Transverse colon (tissue), 4 donors: ENCODE measurements around the gene ROPN1L. TPM values are rescaled to one million over a fixed set of nuclear protein-coding genes. Genes with fewer than 3 reads are reported as not detected.

Source experiments
- DNase-seq: peaks from one replicate; pipeline ENCODE4 v3.0.0-alpha.2; 2019
- H3K27ac ChIP-seq, 4 donors: fragments of 200-600 bp; sonication (generic); 2 replicates each; pipeline ENCODE4 v1.5.1; 2016 to 2018; ENCODE audit warnings: inconsistent platforms in 4 of 4
- H3K27me3 ChIP-seq: fragments of 200-600 bp; sonication (generic); 2 replicates; pipeline ENCODE4 v1.5.1; 2017; ENCODE audit warnings: inconsistent platforms
- H3K36me3 ChIP-seq, 4 donors: fragments of 200-600 bp; sonication (generic); 2 replicates each; pipeline ENCODE4 v1.5.1; 2017 to 2019; ENCODE audit warnings: inconsistent platforms in 4 of 4
- H3K4me1 ChIP-seq, 4 donors: fragments of 200-600 bp; sonication (generic); 2 replicates each; pipeline ENCODE4 v1.5.1; 2017 to 2020; ENCODE audit warnings: inconsistent platforms in 4 of 4
- H3K4me3 ChIP-seq, 4 donors: fragments of 200-600 bp; sonication (generic); 1 replicate in 1 of 4; 2 replicates in 3 of 4; pipeline versions ENCODE4 v1.5.1 to v1.6.1; 2017 to 2019; ENCODE audit warnings: inconsistent platforms in 4 of 4
- H3K9me3 ChIP-seq, 2 donors: fragments of 200-600 bp; sonication (generic); 2 replicates each; pipeline ENCODE4 v1.5.1; 2017 to 2019; ENCODE audit warnings: inconsistent platforms in 2 of 2
- CTCF ChIP-seq, 5 experiments: fragments of 200-600 bp in 3 of 5; fragments of 450-650 bp in 2 of 5; sonication (generic) in 3 of 5; IDR thresholded peaks; 1 replicate in 2 of 5; 2 replicates in 3 of 5; pipeline ENCODE4 v1.5.1; 2016 to 2017; ENCODE audit warnings: antibody characterized with exemption in 5 of 5, inconsistent platforms in 3 of 5, mild to moderate bottlenecking in 2 of 5, moderate library complexity in 1 of 5
- EP300 ChIP-seq: sonication (generic); formaldehyde crosslinking; IDR thresholded peaks from one replicate; pipeline ENCODE4 v1.6.1; 2017; ENCODE audit warnings: antibody characterized with exemption, low read depth
- POLR2A ChIP-seq: fragments of 450-650 bp; IDR thresholded peaks from one replicate; pipeline ENCODE4 v1.6.1; 2016; ENCODE audit warnings: antibody characterized with exemption, mild to moderate bottlenecking, moderate library complexity
- POLR2AphosphoS5 ChIP-seq, 3 donors: sonication (generic); formaldehyde crosslinking; IDR thresholded peaks; one replicate each; pipeline ENCODE4 v1.6.1; 2016; ENCODE audit warnings: antibody characterized with exemption in 3 of 3
- WGBS, 2 donors: methylation state at CpG; one replicate each; pipeline ENCODE4 v1.1.5; 2018; ENCODE audit warnings: low coverage in 1 of 2; 5-methylcytosine and 5-hydroxymethylcytosine counted together
- in situ Hi-C, 4 donors: fragments of 200-750 bp; cut with MboI; loops; one replicate each; pipeline versions ENCODE4 v1.15.0 to v1.15.1; 2017; ENCODE audit warnings: low sequenced_read_pairs in 3 of 4, low pct_ligation_motif_present in 1 of 4, low pct_unique_long_range_greater_than_20kb in 1 of 4
- intact Hi-C: fragments of 100-400 bp; cut with DNase I; formaldehyde crosslinking; loops from one replicate; pipeline ENCODE4 v1.15.1; 2023; ENCODE audit warnings: low total_unique reads
- total RNA-seq, 4 donors: library from RNA; depleted of rRNA; stranded (reverse); fragments of >200 nt; gene quantifications; one replicate each; pipeline ENCODE4 v1.1.0, GENCODE V29; 2016

Gene ROPN1L
- total RNA-seq, 4 donors from 2014 or later, result 0.32 to 2.6 TPM; not detected in 2

DNA sequence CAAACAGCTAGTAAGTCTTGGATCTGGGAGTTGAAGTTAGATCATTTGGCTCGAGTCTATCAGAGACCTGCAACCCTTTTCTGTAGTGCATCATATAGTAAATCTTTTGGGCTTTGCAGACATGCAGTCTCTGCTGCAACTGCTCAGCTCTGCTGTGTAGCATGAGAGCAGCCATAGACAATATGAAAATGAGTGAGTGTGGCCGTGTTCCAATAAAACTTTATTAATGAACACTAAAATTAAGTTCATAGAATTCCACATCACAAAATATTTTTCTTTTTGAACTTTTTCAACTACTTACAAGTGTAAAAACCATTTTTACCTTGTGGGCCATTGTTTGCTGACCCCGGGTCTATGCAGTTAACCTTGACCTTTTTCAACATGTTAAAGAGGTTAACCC lies 35.2 kb downstream of the ROPN1L start:
- Histone ChIP-seq H3K9me3 (peaks cover 0 to 4% of the 10 kb centered on the region in 2 donors), H3K36me3 (no peaks in the 10 kb centered on the region), H3K27me3 (no peaks in the 10 kb centered on the region), H3K4me3 (no peak overlapping the region), H3K27ac (no peak overlapping the region), H3K4me1 (peaks cover 7 to 29% (median 20%) of the 10 kb centered on the region in 4 donors)
- TF ChIP-seq POLR2A (no peak), POLR2AphosphoS5 (IDR thresholded peaks at IDR 0.05) (no peak), EP300 (no peak), CTCF (IDR thresholded peaks at IDR 0.05) (no peak)
- in situ Hi-C loops (no loop called here), intact Hi-C loops (no loop called here)
- DNase-seq, result no peak
- 80 to 81% methylated on average over 3 of the region's 3 CpGs for WGBS, 2 donors

DNA sequence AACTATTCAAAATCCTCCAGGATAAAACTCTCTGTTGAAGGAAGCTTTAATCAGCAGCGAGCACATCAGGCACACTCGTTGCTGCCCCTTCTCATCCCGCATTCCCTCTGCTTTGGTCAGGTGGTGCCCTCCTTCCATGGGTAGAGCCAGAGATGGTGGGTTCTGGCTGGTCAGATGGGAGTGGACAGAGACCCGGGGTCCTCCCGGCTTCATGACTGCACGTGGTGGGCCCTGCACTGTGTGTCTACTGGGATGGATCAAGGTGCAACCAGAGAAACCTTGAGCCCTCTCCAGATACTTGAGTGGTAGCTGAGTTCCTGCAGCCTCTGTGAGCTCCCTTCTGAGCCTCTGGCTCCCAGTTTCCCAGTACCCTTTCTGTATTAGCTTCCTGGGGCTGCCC lies 36.3 kb downstream of the ROPN1L start:
- no peak for TF ChIP-seq POLR2A
- TF ChIP-seq EP300, result no peak
- TF ChIP-seq POLR2AphosphoS5 (IDR thresholded peaks at IDR 0.05), result no peak
- TF ChIP-seq CTCF (IDR thresholded peaks at IDR 0.05), result no peak
- intact Hi-C loops, result no loop called here
- peaks cover 0 to 4% of the 10 kb centered on the region in 2 donors for H3K9me3 ChIP-seq
- no peak overlapping the region for H3K27ac ChIP-seq
- H3K4me1 ChIP-seq, result peaks cover 7 to 30% (median 20%) of the 10 kb centered on the region in 4 donors
- H3K36me3 ChIP-seq, result no peaks in the 10 kb centered on the region
- WGBS, 2 donors, result 88% methylated on average over 6 of the region's 6 CpGs; no CpG with 5 or more reads in 1 of the 2 donors
- no peaks in the 10 kb centered on the region for H3K27me3 ChIP-seq
- no peak overlapping the region for H3K4me3 ChIP-seq
- no peak for DNase-seq
- in situ Hi-C loops, result no loop called here

- H3K9me3 ChIP-seq, result peaks cover 0 to 4% of the 10 kb centered on the region in 2 donors
- H3K36me3 ChIP-seq, result no peaks in the 10 kb centered on the region
- WGBS, 2 donors, result 69 to 73% methylated on average over 4 to 5 of the region's 5 CpGs
- intact Hi-C loops, result no loop called here
- H3K4me1 ChIP-seq, result peaks cover 7 to 30% (median 20%) of the 10 kb centered on the region in 4 donors
- TF ChIP-seq POLR2AphosphoS5 (IDR thresholded peaks at IDR 0.05) (no peak), EP300 (no peak), CTCF (IDR thresholded peaks at IDR 0.05) (no peak), POLR2A (no peak)
- no peak overlapping the region for H3K27ac ChIP-seq
- H3K27me3 ChIP-seq, result no peaks in the 10 kb centered on the region
- no peak overlapping the region for H3K4me3 ChIP-seq
- no peak for DNase-seq
- in situ Hi-C loops, result no loop called here
These were observed 36.8 kb downstream of the ROPN1L start for GRCh38 chr5:10478436-10478835.

DNA sequence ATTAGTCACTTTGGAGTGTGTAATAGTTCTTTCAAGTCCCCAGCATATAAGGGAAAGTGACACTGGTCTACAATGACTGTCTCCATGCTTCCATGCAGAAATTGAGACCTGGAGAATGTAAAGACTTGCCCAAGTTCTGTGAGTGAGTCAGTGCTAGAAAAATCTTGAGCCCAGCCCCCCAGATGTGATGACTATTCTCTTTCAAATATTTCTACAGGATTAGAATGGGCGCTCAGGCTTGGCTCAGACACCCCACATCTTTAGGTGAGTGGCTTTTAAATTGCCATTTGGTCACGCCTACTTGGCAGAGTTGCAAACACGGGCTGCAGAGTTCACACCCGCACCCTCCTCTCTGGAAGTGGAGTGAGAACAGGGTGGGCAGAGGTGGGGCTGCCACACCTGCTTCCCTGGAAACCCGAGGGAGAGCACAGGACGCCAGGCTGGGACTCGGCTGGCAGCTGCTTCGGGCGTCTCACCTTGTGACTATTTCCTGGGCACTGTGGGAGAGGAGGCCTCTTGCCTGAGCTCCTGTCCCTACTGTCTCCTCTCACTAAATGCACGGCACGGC lies 37.6 kb downstream of the ROPN1L start:
- TF ChIP-seq CTCF (IDR thresholded peaks at IDR 0.05), result no peak
- peak in 2 of 3 donors; percentile 18 to 23 for TF ChIP-seq POLR2AphosphoS5 (IDR thresholded peaks at IDR 0.05)
- no peak for TF ChIP-seq EP300
- TF ChIP-seq POLR2A, result peak; percentile 31
- WGBS, 2 donors, result 46% methylated on average over 11 of the region's 11 CpGs; no CpG with 5 or more reads in 1 of the 2 donors
- peaks cover 7 to 30% (median 20%) of the 10 kb centered on the region in 4 donors for H3K4me1 ChIP-seq
- no peaks in the 10 kb centered on the region for H3K27me3 ChIP-seq
- H3K4me3 ChIP-seq, result no peak overlapping the region
- in situ Hi-C loops, result no loop called here
- peaks cover 0 to 4% of the 10 kb centered on the region in 2 donors for H3K9me3 ChIP-seq
- peak; percentile 85 for DNase-seq
- H3K27ac ChIP-seq, result peak overlapping the region in 3 of 4 donors; percentile 27 to 80 (median 42)
- no peaks in the 10 kb centered on the region for H3K36me3 ChIP-seq
- intact Hi-C loops, result no loop called here
